Tibial nerve (tissue), 4 donors: ENCODE measurements around the gene GABPB2.

Experiments
- EP300 ChIP-seq, 2 donors: sonication (generic); formaldehyde crosslinking; IDR thresholded peaks; one replicate each; pipeline ENCODE4 v1.6.1; 2017; ENCODE audit warnings: antibody characterized with exemption in 2 of 2, mild to moderate bottlenecking in 1 of 2
- POLR2A ChIP-seq, 2 donors: fragments of 450-650 bp; IDR thresholded peaks; one replicate each; pipeline ENCODE4 v1.6.1; 2017; ENCODE audit warnings: antibody characterized with exemption in 2 of 2, mild to moderate bottlenecking in 2 of 2, moderate library complexity in 2 of 2
- TF ChIP-seq, protein P1 (sequence below), 5 experiments: fragments of 200-600 bp in 3 of 5; fragments of 450-650 bp in 2 of 5; sonication (generic) in 3 of 5; IDR thresholded peaks; one replicate each; pipeline ENCODE4 v1.5.1; 2016 to 2019; ENCODE audit warnings: antibody characterized with exemption in 5 of 5, mild to moderate bottlenecking in 3 of 5, moderate library complexity in 2 of 5

DNA sequence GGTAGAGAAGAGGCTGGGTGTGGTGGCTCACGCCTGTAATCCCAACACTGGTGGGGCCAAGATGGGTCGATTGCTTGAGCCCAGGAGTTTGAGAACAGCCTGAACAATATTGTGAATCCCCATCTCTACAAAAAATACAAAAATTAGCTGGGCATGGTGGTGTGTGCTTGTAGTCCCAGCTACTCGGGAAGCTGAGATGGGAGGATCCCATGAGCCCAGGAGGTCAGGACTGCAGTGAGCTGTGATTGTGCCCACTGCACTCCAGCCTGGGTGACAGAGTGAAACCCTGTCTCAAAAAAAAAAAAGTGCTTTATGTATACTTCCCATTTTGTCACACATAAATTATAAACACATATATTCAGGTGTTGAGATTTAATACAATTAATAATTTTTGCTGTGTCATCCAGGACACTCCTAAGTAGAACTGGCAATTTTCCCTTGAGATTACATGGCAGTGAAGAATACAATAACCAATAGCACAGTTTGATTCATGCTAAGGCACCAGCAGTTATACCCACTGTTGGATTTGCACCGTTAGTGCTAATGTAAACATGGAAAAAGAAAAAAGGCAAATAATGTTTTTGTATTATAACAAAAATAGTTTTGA, 15.5 kb downstream of the GABPB2 start:
- TF ChIP-seq EP300 (IDR thresholded peaks at IDR 0.05) (no peak), POLR2A (IDR thresholded peaks at IDR 0.05) (no peak)
- TF ChIP-seq, protein P1, sequence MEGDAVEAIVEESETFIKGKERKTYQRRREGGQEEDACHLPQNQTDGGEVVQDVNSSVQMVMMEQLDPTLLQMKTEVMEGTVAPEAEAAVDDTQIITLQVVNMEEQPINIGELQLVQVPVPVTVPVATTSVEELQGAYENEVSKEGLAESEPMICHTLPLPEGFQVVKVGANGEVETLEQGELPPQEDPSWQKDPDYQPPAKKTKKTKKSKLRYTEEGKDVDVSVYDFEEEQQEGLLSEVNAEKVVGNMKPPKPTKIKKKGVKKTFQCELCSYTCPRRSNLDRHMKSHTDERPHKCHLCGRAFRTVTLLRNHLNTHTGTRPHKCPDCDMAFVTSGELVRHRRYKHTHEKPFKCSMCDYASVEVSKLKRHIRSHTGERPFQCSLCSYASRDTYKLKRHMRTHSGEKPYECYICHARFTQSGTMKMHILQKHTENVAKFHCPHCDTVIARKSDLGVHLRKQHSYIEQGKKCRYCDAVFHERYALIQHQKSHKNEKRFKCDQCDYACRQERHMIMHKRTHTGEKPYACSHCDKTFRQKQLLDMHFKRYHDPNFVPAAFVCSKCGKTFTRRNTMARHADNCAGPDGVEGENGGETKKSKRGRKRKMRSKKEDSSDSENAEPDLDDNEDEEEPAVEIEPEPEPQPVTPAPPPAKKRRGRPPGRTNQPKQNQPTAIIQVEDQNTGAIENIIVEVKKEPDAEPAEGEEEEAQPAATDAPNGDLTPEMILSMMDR (IDR thresholded peaks at IDR 0.05), result no peak
